SJSA1 (cell line): ENCODE data around the gene DACH2. TPM values are rescaled to one million over a fixed set of nuclear protein-coding genes. Genes with fewer than 3 reads are reported as not detected.

Source experiments
- DNase-seq, 2 experiments: peaks; one replicate each; pipeline ENCODE4 v3.0.0-alpha.2; 2015 to 2020; ENCODE audit warnings: low spot score in 2 of 2, low read depth in 1 of 2
- H3K27ac ChIP-seq: fragments of 250-450 bp; sonication (Bioruptor Pico); 2 replicates; pipeline ENCODE4 v1.5.1; 2020; ENCODE audit warnings: mild to moderate bottlenecking, moderate library complexity
- H3K27me3 ChIP-seq: fragments of 250-450 bp; sonication (Bioruptor Pico); replicated peaks from 2 replicates; pipeline ENCODE4 v1.5.1; 2020; ENCODE audit warnings: mild to moderate bottlenecking, moderate library complexity
- H3K36me3 ChIP-seq: fragments of 250-450 bp; sonication (Bioruptor Pico); 2 replicates; pipeline ENCODE4 v1.5.1; 2020; ENCODE audit warnings: mild to moderate bottlenecking
- H3K4me1 ChIP-seq: fragments of 250-450 bp; sonication (Bioruptor Pico); replicated peaks from 2 replicates; pipeline ENCODE4 v1.6.1; 2021; ENCODE audit warnings: mild to moderate bottlenecking
- H3K4me3 ChIP-seq: fragments of 250-450 bp; sonication (Bioruptor Pico); 2 replicates; pipeline ENCODE4 v1.5.1; 2020; ENCODE audit warnings: mild to moderate bottlenecking
- H3K9me3 ChIP-seq: fragments of 250-450 bp; sonication (Bioruptor Pico); replicated peaks from 2 replicates; pipeline ENCODE4 v1.5.1; 2020; ENCODE audit warnings: mild to moderate bottlenecking
- total RNA-seq: library from RNA; depleted of rRNA; stranded (reverse); fragments of >200 nt; shearing (Covaris generic); gene quantifications from 2 replicates; pipeline ENCODE4 v1.2.3, GENCODE V29; 2014

DACH2 gene
- total RNA-seq, 1 experiment from 2014 or later = not detected

DNA sequence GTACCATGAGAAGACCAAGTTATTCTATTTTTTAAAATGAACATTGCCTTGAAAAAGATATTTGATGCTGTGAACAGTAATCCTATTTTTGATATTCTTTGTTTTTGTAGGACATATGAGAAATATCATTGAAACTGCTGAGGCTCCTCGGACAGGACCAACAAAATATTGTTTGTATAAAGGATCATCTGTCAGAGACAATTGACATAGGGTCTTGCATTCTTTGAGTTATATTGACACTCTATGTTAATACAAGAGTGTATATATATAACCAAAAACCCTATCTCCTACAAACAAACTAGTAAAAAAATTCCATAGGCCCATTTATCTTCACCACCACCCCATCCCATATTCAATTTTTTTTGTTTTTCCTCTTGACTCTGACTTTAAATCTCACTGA lies 222.7 kb downstream of the DACH2 start:
- H3K27me3 ChIP-seq = no peaks in the 10 kb centered on the region
- no peaks in the 10 kb centered on the region for H3K4me1 ChIP-seq
- H3K27ac ChIP-seq = no peak overlapping the region
- H3K9me3 ChIP-seq = no peaks in the 10 kb centered on the region
- no peaks in the 10 kb centered on the region for H3K36me3 ChIP-seq
- no peak overlapping the region for H3K4me3 ChIP-seq
- DNase-seq = no peak

DNA sequence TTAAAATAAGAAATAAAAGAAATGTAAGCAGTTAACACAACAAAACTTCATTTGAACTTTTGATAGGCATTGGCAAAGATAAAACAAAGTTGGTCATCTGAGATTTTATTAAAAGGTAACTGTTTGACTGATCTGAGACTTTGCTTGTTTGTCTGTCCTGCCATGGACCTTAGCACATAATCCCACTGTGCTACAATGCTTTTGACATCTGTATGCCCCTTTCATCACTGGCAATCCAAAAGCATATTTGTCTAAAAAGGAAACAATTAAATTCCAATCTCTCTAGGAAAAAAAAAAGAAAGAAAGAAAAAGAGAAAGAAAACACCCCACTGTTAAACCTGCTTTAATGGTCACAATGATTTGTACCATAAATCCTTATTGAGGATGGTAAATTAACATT lies 231.0 kb downstream of the DACH2 start:
- Histone ChIP-seq H3K36me3 (no peaks in the 10 kb centered on the region), H3K9me3 (no peaks in the 10 kb centered on the region), H3K27ac (no peak overlapping the region), H3K4me3 (no peak overlapping the region), H3K27me3 (no peaks in the 10 kb centered on the region), H3K4me1 (no peaks in the 10 kb centered on the region)
- DNase-seq = no peak

DNA sequence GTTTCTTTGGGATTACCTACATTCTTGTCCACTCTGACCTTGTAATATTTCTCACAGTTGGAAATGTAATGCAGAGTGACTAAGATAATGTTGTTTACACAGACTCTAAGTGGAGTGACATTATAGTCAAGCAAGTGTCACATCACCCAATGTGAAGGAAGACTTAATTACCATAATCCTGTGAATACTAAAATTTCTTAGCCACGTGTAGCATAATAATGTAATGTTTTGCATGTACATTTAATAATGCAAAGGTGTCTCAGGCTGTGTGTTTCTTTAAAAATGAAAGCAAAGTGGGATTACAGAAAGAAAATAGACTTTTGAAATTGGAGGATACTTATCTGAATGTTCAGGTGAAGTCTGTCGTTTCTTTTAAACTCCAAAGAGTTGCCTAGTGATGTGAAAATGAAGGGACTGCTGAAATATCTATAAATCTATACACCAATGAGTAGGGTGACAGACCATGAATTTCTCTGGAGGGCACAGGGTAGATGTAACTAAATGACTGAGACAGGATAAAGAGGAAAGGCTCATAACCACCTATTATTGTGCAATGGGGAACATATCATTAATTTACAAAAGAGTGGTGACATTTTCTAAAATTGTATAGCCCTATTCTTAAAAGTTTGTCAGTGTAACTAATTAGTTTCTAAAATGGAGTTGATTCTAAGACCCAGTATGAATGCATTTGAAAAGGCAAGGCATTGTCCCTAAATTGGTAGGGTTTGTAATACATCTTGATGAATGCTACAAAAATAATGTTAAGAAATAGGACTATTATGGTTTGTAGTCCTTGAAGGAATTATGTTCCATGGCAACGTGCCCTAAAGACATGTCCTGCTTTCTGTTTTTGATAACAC lies 235.7 kb downstream of the DACH2 start:
- H3K4me3 ChIP-seq = no peak overlapping the region
- no peaks in the 10 kb centered on the region for H3K36me3 ChIP-seq
- H3K27me3 ChIP-seq = no peaks in the 10 kb centered on the region
- no peaks in the 10 kb centered on the region for H3K4me1 ChIP-seq
- no peaks in the 10 kb centered on the region for H3K9me3 ChIP-seq
- H3K27ac ChIP-seq = no peak overlapping the region
- no peak for DNase-seq

DNA sequence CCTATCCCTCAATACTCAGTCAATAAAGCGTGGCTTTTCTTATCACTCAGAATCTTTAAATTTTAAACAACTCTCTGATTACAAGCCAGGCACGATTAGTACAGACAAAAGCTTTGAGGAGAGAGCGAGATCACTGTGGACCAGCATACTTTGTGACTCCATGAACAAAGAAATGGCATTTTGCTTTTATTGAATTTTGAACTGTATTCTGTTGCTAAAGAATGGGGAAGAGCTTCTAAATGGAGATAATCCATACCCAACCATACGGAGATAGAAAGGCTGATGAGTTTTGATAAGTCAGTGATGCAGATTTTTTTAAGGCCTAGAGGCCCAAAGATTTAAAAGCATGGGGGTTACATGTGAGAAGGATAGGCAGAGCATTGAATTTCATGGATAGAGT lies 259.1 kb downstream of the DACH2 start:
- Histone ChIP-seq H3K4me3 (no peak overlapping the region), H3K27me3 (no peaks in the 10 kb centered on the region), H3K27ac (no peak overlapping the region), H3K9me3 (no peaks in the 10 kb centered on the region), H3K36me3 (no peaks in the 10 kb centered on the region), H3K4me1 (no peaks in the 10 kb centered on the region)
- DNase-seq = no peak

DNA sequence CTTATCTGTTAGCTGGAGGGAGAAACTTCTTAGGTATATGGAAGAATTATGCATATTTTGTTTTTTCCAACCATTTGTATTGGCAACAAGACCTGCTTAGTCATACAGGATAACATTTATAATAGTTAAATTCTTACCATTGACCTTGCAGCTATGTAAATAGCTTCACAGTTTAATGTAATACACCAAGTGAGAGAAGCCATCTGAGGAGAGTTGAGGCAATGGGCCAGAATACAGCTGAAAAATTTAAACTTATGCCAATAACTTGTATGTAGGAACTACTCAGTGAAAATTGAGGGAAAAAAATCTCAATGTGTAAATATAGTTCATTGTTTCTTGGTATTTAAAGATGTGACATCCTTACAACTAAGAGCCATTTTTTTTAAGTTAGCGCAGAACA lies 273.5 kb downstream of the DACH2 start:
- no peaks in the 10 kb centered on the region for H3K27me3 ChIP-seq
- no peak overlapping the region for H3K4me3 ChIP-seq
- no peaks in the 10 kb centered on the region for H3K4me1 ChIP-seq
- no peaks in the 10 kb centered on the region for H3K36me3 ChIP-seq
- no peak for DNase-seq
- H3K27ac ChIP-seq = no peak overlapping the region
- no peaks in the 10 kb centered on the region for H3K9me3 ChIP-seq

DNA sequence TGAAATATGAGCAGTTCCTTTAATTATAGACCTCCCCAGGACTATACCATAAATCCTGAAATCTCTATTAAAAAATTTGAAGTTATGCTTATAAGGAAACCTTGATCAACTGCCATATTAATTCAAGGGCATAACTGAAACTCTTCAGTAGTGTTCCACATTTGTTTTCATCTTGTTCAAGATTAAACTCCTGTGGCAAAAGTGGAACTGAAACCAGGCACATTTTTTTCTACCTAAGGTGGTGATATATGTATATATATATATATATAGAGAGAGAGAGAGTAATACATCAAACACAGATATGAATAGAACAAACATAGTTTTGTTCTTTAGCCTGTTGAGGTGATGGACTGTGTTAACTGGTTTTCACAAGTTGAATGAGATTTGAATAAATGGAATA lies 287.9 kb downstream of the DACH2 start:
- Histone ChIP-seq H3K27me3 (no peaks in the 10 kb centered on the region), H3K4me1 (no peaks in the 10 kb centered on the region), H3K9me3 (no peaks in the 10 kb centered on the region), H3K27ac (no peak overlapping the region), H3K36me3 (no peaks in the 10 kb centered on the region), H3K4me3 (no peak overlapping the region)
- no peak for DNase-seq

DNA sequence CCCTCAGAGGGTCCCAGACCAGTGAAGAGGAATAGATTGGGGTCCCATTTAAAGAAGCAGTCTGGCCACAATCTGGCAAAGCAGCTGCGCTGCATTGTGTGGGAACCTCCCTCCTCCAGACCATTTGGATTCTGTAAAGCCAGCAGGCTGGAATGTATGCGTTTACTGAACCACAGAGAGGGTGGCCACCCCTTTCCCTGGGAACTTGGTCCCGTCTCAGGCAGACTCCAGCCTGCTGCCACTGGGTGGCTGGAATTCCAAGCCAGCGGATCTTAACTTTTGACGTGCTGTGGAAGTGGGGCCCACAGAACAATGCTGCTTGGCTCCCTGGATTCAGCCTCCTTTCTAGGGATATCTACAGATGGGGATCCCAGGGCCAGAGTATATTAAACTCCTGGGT lies 307.2 kb downstream of the DACH2 start:
- DNase-seq = no peak
- no peaks in the 10 kb centered on the region for H3K4me1 ChIP-seq
- H3K4me3 ChIP-seq = no peak overlapping the region
- H3K27me3 ChIP-seq = no peaks in the 10 kb centered on the region
- H3K27ac ChIP-seq = no peak overlapping the region
- H3K36me3 ChIP-seq = no peaks in the 10 kb centered on the region
- no peaks in the 10 kb centered on the region for H3K9me3 ChIP-seq

DNA sequence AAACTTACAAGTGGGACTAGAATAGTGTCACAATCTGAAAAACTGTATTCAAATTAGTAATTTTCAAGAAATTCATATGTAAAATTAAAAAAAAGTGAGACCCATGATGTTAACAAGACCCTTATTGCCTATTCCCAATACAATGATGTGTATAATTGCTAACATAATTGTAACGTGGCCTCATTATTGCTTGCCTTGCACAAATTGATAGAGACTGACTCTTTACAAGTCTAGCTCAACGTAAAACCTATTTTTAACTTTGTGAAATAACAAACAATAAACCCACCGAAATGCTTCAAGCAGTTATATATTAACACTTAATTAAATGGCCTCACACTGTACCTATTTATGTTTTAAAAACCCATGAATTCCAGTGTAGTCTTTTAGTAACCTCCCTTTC lies 312.5 kb downstream of the DACH2 start:
- Histone ChIP-seq H3K36me3 (no peaks in the 10 kb centered on the region), H3K9me3 (no peaks in the 10 kb centered on the region), H3K4me1 (no peaks in the 10 kb centered on the region)

DNA sequence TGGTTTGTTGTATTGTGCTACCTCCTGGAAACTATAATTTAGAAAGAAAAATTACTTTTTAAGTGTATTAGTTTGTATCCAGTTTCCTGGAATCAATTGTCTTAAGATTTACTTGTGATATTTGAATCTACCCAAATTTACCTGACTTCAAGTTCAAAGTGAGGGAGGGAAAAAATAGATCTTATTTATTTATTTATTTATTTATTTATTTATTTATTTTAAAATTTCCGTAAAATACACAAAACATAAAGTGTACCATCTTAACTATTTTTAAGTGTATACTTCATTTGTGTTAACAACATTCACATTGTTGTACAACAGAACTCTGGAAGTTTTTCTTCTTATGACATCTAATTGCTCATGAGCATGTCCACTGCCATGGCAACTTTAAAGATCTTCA lies 356.0 kb downstream of the DACH2 start:
- no peaks in the 10 kb centered on the region for H3K36me3 ChIP-seq
- no peaks in the 10 kb centered on the region for H3K4me1 ChIP-seq
- no peak overlapping the region for H3K4me3 ChIP-seq
- H3K27me3 ChIP-seq = no peaks in the 10 kb centered on the region
- H3K9me3 ChIP-seq = no peaks in the 10 kb centered on the region
- no peak overlapping the region for H3K27ac ChIP-seq
- DNase-seq = no peak

More for the DNA sequence above, 312.5 kb downstream of the DACH2 start:
- Histone ChIP-seq H3K27ac (no peak overlapping the region), H3K4me3 (no peak overlapping the region), H3K27me3 (no peaks in the 10 kb centered on the region)
- no peak for DNase-seq

DNA sequence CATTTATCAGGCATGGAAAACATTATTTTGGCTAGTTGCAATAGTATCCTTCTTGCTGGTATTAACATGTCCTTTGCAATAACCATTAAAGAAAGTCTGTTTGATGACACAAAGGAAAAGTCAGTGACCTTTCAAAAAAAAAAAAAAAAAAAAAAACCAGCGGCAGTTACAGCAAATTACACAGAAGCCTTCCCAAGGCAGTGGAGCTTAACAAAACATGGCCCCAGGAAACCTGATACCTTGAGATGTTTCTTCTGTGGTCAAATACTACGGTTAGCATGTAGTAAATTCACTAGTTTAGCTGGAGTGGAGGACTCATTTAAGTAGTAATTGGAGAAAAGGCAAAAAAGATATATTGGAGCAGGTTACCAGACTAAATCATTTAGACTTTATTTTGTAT lies 359.1 kb downstream of the DACH2 start:
- Histone ChIP-seq H3K9me3 (no peaks in the 10 kb centered on the region), H3K4me1 (no peaks in the 10 kb centered on the region), H3K27me3 (no peaks in the 10 kb centered on the region), H3K36me3 (no peaks in the 10 kb centered on the region), H3K27ac (no peak overlapping the region), H3K4me3 (no peak overlapping the region)
- no peak for DNase-seq

DNA sequence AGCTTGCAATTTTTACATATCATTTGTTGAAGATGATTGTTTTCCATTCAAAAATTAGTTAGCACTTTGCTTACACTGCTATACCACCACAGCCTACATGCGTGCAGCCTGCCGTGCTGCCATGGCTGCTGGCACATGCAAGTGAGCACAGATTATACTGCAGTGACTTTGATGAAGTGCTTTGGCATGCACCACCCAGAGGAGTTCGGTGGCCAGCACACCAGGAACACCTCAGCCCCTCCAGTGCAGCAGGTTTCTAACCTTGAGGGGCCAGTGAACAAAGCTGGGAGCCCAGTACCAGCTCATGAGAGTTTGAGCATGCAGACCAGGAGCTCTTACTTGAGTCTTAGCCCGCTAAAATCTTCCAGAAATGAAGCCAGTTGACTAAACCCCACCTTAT lies 431.5 kb downstream of the DACH2 start:
- Histone ChIP-seq H3K27me3 (no peaks in the 10 kb centered on the region), H3K36me3 (no peaks in the 10 kb centered on the region), H3K4me3 (no peak overlapping the region), H3K4me1 (no peaks in the 10 kb centered on the region), H3K9me3 (no peaks in the 10 kb centered on the region), H3K27ac (no peak overlapping the region)
- no peak for DNase-seq

DNA sequence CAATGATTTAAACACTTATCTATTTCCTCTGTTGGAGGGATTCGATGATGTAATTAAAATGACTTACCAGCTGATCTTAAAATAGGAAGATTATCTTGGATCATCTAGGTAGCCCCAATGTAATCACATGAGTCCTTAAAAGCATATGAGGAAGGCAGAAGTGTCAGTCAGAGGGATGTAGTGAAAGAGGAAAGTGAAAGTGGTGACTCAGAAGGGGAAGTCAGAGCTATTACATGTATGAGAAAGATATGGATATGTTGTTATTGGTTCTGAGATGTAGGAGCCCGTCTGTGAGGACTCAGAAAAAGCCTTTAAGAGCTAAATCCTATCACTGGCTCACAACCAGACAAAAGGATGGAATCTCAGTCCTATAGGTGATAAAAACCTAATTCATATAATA lies 456.4 kb downstream of the DACH2 start:
- Histone ChIP-seq H3K9me3 (no peaks in the 10 kb centered on the region), H3K27me3 (no peaks in the 10 kb centered on the region), H3K4me3 (no peak overlapping the region), H3K36me3 (no peaks in the 10 kb centered on the region), H3K27ac (no peak overlapping the region), H3K4me1 (no peaks in the 10 kb centered on the region)
- no peak for DNase-seq

DNA sequence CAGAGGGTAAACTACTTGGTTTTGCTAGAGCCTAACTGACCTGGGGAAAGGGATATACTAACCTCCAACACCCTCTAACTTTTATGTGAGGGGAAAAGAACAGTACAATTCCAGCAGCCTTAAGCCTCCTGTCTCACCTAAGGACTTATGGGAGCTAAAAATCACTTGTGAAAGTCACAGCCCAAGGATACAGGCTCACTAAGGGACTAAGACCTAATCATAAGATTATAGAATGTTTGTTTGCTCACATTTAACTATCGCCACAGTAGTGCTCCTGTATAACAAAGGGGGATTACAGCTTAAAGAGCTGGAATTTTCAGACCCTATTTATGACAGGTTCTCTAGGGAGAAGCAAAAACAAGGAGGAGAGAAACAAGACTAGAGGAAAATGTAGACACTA lies 548.7 kb downstream of the DACH2 start:
- H3K27ac ChIP-seq = no peak overlapping the region
- DNase-seq = no peak
- H3K4me1 ChIP-seq = no peaks in the 10 kb centered on the region
- H3K4me3 ChIP-seq = no peak overlapping the region
- H3K9me3 ChIP-seq = no peaks in the 10 kb centered on the region
- H3K27me3 ChIP-seq = no peaks in the 10 kb centered on the region
- no peaks in the 10 kb centered on the region for H3K36me3 ChIP-seq

DNA sequence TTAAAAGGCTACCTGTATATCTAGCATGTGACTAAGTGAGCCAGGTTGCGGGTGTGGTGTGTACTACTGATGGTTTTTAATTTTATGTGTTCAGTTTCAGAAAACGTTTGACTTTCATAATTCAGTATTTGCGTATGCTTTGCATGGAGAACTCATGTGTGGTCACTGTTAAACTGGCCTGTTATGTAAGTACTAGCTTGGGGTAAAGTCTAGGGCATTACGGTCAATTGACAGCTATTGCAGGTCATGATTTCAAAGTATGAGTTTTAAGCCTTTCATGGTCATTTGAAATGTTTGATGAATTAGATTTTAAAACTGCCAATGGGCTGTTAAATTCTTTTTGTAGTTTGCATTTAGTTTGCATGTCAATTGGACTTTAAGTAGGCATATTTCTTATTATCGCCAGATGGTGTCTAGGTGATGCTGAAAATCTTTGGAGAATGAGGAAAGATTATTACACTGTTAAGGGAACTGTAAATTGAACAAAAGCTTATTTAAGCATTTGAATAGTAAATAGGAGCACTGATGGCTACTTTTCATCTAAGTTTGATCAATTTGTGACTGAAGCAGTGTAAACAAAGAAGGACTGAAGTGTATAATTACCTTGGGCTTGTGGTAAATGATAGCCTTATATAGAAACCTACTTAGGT lies 563.4 kb downstream of the DACH2 start:
- Histone ChIP-seq H3K4me3 (no peak overlapping the region), H3K4me1 (no peaks in the 10 kb centered on the region), H3K36me3 (no peaks in the 10 kb centered on the region), H3K9me3 (no peaks in the 10 kb centered on the region), H3K27ac (no peak overlapping the region), H3K27me3 (no peaks in the 10 kb centered on the region)
- DNase-seq = no peak
